AG09319 (cell line): ENCODE data around the gene NHSL2.
A peak's percentile ranks its signal among the peaks of the same experiment; 100 is the strongest.

ENCODE experiments used
- DNase-seq: peaks from one replicate; pipeline ENCODE4 v3.0.0-alpha.2; 2010; ENCODE audit warnings: low read depth; ENCODE audit errors: extremely low read depth
- CTCF ChIP-seq: IDR thresholded peaks from 2 replicates; pipeline ENCODE4 v1.5.1; 2011; ENCODE audit warnings: low read depth, mild to moderate bottlenecking, inconsistent platforms, low read length, moderate library complexity

The NHSL2 gene

GRCh38 chrX:72016881-72017783, 106.5 kb downstream of the NHSL2 start:
- no peak for TF ChIP-seq CTCF

DNA sequence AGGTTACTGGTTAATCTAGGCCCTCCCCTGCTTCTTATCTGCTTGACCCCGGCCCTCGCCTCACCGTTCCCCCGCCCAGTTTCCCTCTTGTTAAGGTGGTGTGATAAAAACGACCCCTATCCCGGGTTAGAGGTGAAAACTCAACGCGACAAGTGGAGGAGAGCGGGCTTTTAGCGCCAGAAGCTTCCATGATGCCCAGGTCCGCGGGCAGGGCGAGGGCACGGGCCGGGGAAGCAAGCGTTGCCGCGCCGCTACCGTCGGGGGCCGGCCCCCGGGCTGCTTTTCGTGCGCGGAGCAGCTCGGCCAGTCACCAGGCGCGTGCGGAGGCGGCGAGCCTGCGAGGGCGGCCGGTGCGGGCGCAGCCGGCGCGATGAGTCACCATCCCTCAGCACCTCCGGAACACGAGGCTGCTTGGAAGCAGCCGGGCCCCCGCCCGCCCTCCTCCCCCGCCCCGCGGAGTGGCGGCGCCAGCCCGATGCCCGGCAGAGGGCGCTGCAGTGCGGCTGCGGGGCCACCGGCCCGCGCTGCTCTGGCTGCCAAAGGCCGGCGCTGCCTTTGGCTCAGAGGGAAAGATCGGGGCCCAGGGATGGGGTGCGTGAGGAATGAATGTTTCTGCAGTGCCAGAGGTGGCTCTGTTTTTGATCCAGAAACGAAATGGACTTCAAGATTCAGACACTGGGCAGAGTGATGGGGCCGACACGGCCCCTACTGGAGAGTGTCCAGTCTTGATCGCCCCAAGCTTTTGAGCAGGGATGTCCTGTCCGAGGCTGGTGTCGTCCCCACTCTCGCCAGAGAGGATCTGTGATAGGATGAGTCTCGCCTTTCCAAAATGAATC, 107.8 kb downstream of the NHSL2 start:
- peak; percentile 78 for DNase-seq
- TF ChIP-seq CTCF = peak; percentile 19

More at GRCh38 chrX:72016881-72017783, 106.5 kb downstream of the NHSL2 start:
- DNase-seq = no peak

DNA sequence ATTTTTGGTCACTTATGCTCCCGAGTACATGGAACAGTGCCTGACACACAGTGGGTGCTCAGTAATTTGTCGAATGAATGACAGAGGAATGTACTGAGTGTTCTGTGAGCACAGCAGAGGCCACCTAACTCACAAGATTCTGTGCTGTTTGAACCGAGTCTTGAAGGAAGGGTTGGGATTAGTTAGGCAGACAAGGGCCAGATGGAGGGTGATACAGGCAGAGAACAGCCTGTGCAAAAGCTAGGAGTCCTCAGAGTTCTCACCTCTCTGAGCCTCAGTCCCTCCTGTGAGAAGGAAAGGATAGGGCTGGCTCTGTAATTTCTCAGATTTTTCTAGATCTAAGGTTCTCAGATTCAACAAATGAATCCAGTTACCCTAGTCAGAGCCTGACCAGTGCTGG, 108.8 kb downstream of the NHSL2 start:
- TF ChIP-seq CTCF = no peak

DNA sequence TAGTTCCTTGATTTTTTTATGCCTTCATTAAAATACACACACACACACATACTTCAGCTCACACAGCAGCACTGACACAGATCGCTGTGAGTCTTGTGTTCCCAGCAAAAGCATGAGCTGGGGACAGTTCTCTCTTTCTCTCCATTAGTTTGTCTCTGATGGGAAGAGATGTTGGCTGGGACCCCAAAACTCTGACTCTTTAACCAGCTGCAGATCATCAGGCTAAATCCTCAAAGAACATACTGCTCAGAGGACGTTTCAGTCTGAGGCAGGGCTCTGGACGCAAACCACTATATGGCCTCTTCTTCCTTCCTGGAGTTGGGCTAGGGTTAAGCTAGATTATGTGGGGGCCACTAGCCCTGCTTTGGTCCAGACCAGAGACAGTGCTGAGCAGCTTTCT, 109.6 kb downstream of the NHSL2 start:
- no peak for TF ChIP-seq CTCF
- no peak for DNase-seq

More for the DNA sequence above, 108.8 kb downstream of the NHSL2 start:
- DNase-seq = no peak

DNA sequence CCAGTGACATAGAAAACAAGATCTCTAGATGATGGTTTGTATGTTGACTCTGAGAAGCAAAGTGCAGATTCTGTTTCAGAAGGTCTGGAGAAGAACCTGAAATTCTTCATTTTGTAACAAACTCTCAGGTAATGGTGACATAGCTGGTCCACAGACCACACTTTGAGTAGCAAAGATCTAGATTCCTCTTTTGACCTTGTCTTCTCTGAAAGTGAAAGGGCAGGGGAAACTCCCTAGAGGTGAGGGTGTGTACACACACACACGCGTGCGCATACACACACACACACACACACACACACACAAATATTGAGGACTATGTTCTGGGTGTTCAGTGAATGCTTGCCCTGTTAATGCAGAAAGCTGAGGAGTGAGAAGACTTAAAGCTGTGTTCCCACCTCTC, 110.1 kb downstream of the NHSL2 start:
- DNase-seq = no peak
- no peak for TF ChIP-seq CTCF

DNA sequence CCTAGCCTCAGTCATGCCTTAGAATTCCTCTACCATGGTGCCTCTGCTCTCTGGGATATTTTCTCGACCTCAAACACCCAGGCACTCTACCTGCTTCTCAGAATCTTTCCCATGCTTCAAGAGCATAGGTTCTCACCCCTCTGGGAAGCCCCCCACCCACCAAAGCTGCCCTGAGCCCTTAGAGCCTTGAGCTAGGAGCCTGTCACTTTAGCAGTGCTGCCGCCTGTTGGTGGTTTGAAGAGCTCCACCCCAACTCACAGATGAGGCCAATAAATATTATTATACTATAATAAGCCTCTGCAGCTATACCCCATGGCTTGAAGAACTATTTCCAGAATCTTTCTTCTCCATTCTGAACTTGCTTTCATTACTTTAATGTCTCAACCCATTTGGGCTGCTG, 111.3 kb downstream of the NHSL2 start:
- DNase-seq = no peak
- peak; percentile 48 for TF ChIP-seq CTCF

DNA sequence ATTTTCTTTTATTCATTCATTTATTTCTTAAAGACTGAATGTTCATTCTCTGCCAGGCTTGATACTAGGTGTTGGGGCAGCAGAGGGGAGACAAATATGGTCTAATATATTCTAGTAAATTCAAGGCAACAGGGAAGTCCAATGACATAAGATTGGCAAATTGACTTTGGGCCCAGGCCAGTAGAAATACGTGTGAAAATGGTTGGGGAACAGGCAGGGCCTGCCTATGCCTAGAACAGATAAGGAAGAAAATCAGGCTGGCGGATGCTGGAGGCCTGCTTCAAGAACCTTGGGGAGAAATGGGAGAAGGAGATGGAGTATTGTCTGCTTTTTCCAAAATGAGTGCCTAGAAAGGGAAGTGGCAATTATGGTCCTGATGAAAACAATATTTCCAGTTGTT, 112.4 kb downstream of the NHSL2 start:
- DNase-seq = no peak
- no peak for TF ChIP-seq CTCF
